WTC11 (cell line): ENCODE measurements around the gene EVL. TPM values are rescaled to one million over a fixed set of nuclear protein-coding genes. Genes with fewer than 3 reads are reported as not detected.

Experiments
- ATAC-seq: fragments of 200-7000 bp; cut with Tn5 transposase; 2 replicates; pipeline ENCODE4 v1.10.0; 2021; ENCODE audit warnings: mild to moderate bottlenecking, moderate library complexity
- CTCF ChIA-PET: fragments of 300-600 bp; sonication (Branson Sonifier 250); formaldehyde crosslinking; loops from one replicate; lab custom pipeline; 2021; ENCODE audit warnings: antibody characterized with exemption; lab: Charles Lee
- POLR2A ChIA-PET: fragments of 350-600 bp; sonication (Branson Sonifier 250); formaldehyde crosslinking; loops from one replicate; lab custom pipeline; 2021; ENCODE audit warnings: antibody characterized with exemption; lab: Charles Lee
- DNase-seq: peaks from one replicate; pipeline ENCODE4 v3.0.0; 2021; ENCODE audit warnings: low spot score
- H3K27ac Mint-ChIP-seq: 2 replicates; pipeline ENCODE4 v1.8.0; 2021; ENCODE audit warnings: mixed read lengths
- H3K27me3 Mint-ChIP-seq: 2 replicates; pipeline ENCODE4 v1.8.0; 2021; ENCODE audit warnings: low read depth, mild to moderate bottlenecking, moderate library complexity, mixed read lengths
- H3K36me3 Mint-ChIP-seq: 2 replicates; pipeline ENCODE4 v1.8.0; 2021; ENCODE audit warnings: mixed read lengths
- H3K4me1 Mint-ChIP-seq: 2 replicates; pipeline ENCODE4 v1.8.0; 2022; ENCODE audit warnings: mixed read lengths
- H3K4me3 Mint-ChIP-seq: 2 replicates; pipeline ENCODE4 v1.8.0; 2021; ENCODE audit warnings: mild to moderate bottlenecking, moderate library complexity, mixed read lengths
- H3K9me3 Mint-ChIP-seq: 2 replicates; pipeline ENCODE4 v1.8.0; 2021; ENCODE audit warnings: mixed read lengths
- ERG ChIP-seq: fragments of 250-450 bp; sonication (Bioruptor Pico); IDR thresholded peaks from 2 replicates; pipeline ENCODE4 v1.8.0; 2021; ENCODE audit warnings: mild to moderate bottlenecking
- ETV6 ChIP-seq: sonication (generic); formaldehyde crosslinking; IDR thresholded peaks from 2 replicates; pipeline ENCODE4 v1.8.1; 2022; ENCODE audit warnings: mild to moderate bottlenecking, missing genetic modification reagents
- FOXP1 ChIP-seq: sonication (generic); formaldehyde crosslinking; IDR thresholded peaks from 2 replicates; pipeline ENCODE4 v1.8.0; 2022; ENCODE audit warnings: missing genetic modification reagents, mild to moderate bottlenecking, moderate library complexity, borderline replicate concordance
- IRF1 ChIP-seq: sonication (generic); formaldehyde crosslinking; IDR thresholded peaks from 2 replicates; pipeline ENCODE4 v1.8.0; 2023; ENCODE audit warnings: missing genetic modification reagents
- IRF2 ChIP-seq: sonication (generic); formaldehyde crosslinking; IDR thresholded peaks from 2 replicates; pipeline ENCODE4 v1.8.0; 2022; ENCODE audit warnings: low read depth, missing genetic modification reagents, borderline replicate concordance
- MAX ChIP-seq: sonication (generic); formaldehyde crosslinking; IDR thresholded peaks from 2 replicates; pipeline ENCODE4 v1.8.0; 2022; ENCODE audit warnings: mild to moderate bottlenecking, missing genetic modification reagents
- MYBL2 ChIP-seq: sonication (generic); formaldehyde crosslinking; IDR thresholded peaks from 2 replicates; pipeline ENCODE4 v1.8.1; 2023; ENCODE audit warnings: mild to moderate bottlenecking, moderate library complexity, missing genetic modification reagents
- NFYB ChIP-seq: sonication (generic); formaldehyde crosslinking; conservative IDR thresholded peaks from 2 replicates; pipeline ENCODE4 v1.8.0; 2022; ENCODE audit warnings: low read depth, missing genetic modification reagents
- NR1H2 ChIP-seq: sonication (generic); formaldehyde crosslinking; IDR thresholded peaks from 2 replicates; pipeline ENCODE4 v1.9.0; 2021; ENCODE audit warnings: mild to moderate bottlenecking, moderate library complexity, missing genetic modification reagents
- NR2C2 ChIP-seq: sonication (generic); formaldehyde crosslinking; IDR thresholded peaks from 2 replicates; pipeline ENCODE4 v1.8.0; 2022; ENCODE audit warnings: mild to moderate bottlenecking, missing genetic modification reagents
- NR3C1 ChIP-seq: sonication (generic); formaldehyde crosslinking; conservative IDR thresholded peaks from 2 replicates; pipeline ENCODE4 v1.8.1; 2023; ENCODE audit warnings: low read depth, mild to moderate bottlenecking, missing genetic modification reagents
- PREB ChIP-seq: sonication (generic); formaldehyde crosslinking; IDR thresholded peaks from 2 replicates; pipeline ENCODE4 v1.8.1; 2022; ENCODE audit warnings: mild to moderate bottlenecking, missing genetic modification reagents, moderate library complexity, borderline replicate concordance
- ZBTB21 ChIP-seq: sonication (generic); formaldehyde crosslinking; IDR thresholded peaks from 2 replicates; pipeline ENCODE4 v1.8.1; 2023; ENCODE audit warnings: mild to moderate bottlenecking, missing genetic modification reagents, borderline replicate concordance
- ZNF232 ChIP-seq: sonication (generic); formaldehyde crosslinking; IDR thresholded peaks from 2 replicates; pipeline ENCODE4 v1.8.0; 2022; ENCODE audit warnings: mild to moderate bottlenecking, missing genetic modification reagents
- ZNF423 ChIP-seq: fragments of 250-450 bp; sonication (Bioruptor Pico); IDR thresholded peaks from 2 replicates; pipeline ENCODE4 v2.1.2; 2022; ENCODE audit warnings: mild to moderate bottlenecking, moderate library complexity
- total RNA-seq: library from RNA; stranded (reverse); gene quantifications from 3 replicates; pipeline ENCODE4 v1.2.3, GENCODE V29; 2021
- TF ChIP-seq, protein P1 (sequence below): sonication (generic); formaldehyde crosslinking; IDR thresholded peaks from 2 replicates; pipeline ENCODE4 v1.8.0; 2022; ENCODE audit warnings: mild to moderate bottlenecking, missing genetic modification reagents
- TF ChIP-seq, protein P2 (sequence below): sonication (generic); formaldehyde crosslinking; IDR thresholded peaks from 2 replicates; pipeline ENCODE4 v1.8.0; 2022; ENCODE audit warnings: missing genetic modification reagents
- TF ChIP-seq, protein P3 (sequence below): sonication (generic); formaldehyde crosslinking; IDR thresholded peaks from 2 replicates; pipeline ENCODE4 v1.8.1; 2023; ENCODE audit warnings: mild to moderate bottlenecking, missing genetic modification reagents, moderate library complexity
- TF ChIP-seq, protein P4 (sequence below): sonication (generic); formaldehyde crosslinking; IDR thresholded peaks from 2 replicates; pipeline ENCODE4 v1.8.1; 2023; ENCODE audit warnings: mild to moderate bottlenecking, missing genetic modification reagents

Gene EVL
- total RNA-seq, 1 experiment from 2014 or later = 60.8 TPM

- ChIA-PET POLR2A (no interaction called here), CTCF (interaction anchor here (0.7 to 9.5 kb wide), 5 partner anchors 7 to 137 kb away, joined by 3 to 136 read pairs (median 4); partner anchors contain the start of gene DEGS2)
- TF ChIP-seq, protein P1, sequence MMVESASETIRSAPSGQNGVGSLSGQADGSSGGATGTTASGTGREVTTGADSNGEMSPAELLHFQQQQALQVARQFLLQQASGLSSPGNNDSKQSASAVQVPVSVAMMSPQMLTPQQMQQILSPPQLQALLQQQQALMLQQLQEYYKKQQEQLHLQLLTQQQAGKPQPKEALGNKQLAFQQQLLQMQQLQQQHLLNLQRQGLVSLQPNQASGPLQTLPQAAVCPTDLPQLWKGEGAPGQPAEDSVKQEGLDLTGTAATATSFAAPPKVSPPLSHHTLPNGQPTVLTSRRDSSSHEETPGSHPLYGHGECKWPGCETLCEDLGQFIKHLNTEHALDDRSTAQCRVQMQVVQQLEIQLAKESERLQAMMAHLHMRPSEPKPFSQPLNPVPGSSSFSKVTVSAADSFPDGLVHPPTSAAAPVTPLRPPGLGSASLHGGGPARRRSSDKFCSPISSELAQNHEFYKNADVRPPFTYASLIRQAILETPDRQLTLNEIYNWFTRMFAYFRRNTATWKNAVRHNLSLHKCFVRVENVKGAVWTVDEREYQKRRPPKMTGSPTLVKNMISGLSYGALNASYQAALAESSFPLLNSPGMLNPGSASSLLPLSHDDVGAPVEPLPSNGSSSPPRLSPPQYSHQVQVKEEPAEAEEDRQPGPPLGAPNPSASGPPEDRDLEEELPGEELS (CRISPR knock-in tag) = no peak
- no peak for TF ChIP-seq FOXP1 (CRISPR knock-in tag)
- TF ChIP-seq MAX = no peak
- TF ChIP-seq, protein P2, sequence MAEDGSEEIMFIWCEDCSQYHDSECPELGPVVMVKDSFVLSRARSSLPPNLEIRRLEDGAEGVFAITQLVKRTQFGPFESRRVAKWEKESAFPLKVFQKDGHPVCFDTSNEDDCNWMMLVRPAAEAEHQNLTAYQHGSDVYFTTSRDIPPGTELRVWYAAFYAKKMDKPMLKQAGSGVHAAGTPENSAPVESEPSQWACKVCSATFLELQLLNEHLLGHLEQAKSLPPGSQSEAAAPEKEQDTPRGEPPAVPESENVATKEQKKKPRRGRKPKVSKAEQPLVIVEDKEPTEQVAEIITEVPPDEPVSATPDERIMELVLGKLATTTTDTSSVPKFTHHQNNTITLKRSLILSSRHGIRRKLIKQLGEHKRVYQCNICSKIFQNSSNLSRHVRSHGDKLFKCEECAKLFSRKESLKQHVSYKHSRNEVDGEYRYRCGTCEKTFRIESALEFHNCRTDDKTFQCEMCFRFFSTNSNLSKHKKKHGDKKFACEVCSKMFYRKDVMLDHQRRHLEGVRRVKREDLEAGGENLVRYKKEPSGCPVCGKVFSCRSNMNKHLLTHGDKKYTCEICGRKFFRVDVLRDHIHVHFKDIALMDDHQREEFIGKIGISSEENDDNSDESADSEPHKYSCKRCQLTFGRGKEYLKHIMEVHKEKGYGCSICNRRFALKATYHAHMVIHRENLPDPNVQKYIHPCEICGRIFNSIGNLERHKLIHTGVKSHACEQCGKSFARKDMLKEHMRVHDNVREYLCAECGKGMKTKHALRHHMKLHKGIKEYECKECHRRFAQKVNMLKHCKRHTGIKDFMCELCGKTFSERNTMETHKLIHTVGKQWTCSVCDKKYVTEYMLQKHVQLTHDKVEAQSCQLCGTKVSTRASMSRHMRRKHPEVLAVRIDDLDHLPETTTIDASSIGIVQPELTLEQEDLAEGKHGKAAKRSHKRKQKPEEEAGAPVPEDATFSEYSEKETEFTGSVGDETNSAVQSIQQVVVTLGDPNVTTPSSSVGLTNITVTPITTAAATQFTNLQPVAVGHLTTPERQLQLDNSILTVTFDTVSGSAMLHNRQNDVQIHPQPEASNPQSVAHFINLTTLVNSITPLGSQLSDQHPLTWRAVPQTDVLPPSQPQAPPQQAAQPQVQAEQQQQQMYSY = no peak
- TF ChIP-seq ZNF232 (CRISPR knock-in tag) = no peak
- Mint-ChIP-seq H3K4me3 (no peak overlapping the region), H3K36me3 (no peaks in the 10 kb centered on the region), H3K27ac (no peak overlapping the region), H3K27me3 (no peaks in the 10 kb centered on the region), H3K9me3 (no peaks in the 10 kb centered on the region), H3K4me1 (no peaks in the 10 kb centered on the region)
- no peak for ATAC-seq
- DNase-seq = no peak
These were observed 81.4 kb downstream of the EVL start for GRCh38 chr14:100146531-100147091.

DNA sequence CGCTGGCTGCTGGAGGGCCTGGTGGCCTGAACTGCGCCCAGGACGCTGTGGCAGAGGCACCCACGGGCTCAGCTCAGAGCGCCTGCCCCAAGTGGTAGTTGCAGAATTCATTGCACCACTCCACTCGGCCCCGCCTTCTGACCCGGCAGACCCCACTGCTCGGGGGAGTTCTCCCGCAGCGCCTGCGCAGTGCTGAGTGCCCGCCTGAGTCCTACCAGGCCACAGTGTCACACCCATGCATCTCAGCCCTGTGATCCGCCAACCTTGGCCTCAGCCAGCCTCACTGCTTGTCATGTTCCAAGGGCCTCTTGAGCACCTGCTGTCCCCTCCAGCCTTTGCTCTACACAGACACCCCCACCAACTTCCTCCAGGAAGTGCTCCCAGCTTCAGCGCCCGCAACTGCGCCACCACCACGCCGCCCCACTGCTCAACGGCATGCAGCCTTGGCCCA is 82.0 kb downstream of the EVL start:
- no peaks in the 10 kb centered on the region for H3K36me3 Mint-ChIP-seq
- POLR2A ChIA-PET = no interaction called here
- no peaks in the 10 kb centered on the region for H3K4me1 Mint-ChIP-seq
- ATAC-seq = no peak
- no peak overlapping the region for H3K27ac Mint-ChIP-seq
- no peaks in the 10 kb centered on the region for H3K9me3 Mint-ChIP-seq
- CTCF ChIA-PET = interaction anchor here (0.8 to 9.5 kb wide), 4 partner anchors 6 to 46 kb away, joined by 3 to 136 read pairs (median 6); partner anchors contain the start of gene DEGS2
- no peak for DNase-seq
- no peak overlapping the region for H3K4me3 Mint-ChIP-seq
- no peaks in the 10 kb centered on the region for H3K27me3 Mint-ChIP-seq
- TF ChIP-seq IRF2 (CRISPR knock-in tag) = no peak

GRCh38 chr14:100147691-100148464 is 82.7 kb downstream of the EVL start:
- H3K4me1 Mint-ChIP-seq = no peaks in the 10 kb centered on the region
- no peak for TF ChIP-seq MYBL2 (CRISPR knock-in tag)
- no peak for TF ChIP-seq ZNF423 (CRISPR knock-in tag)
- no peak for TF ChIP-seq ZBTB21 (CRISPR knock-in tag)
- no peak for TF ChIP-seq NFYB
- TF ChIP-seq PREB (CRISPR knock-in tag) = no peak
- TF ChIP-seq ERG (CRISPR knock-in tag) = no peak
- TF ChIP-seq ETV6 (CRISPR knock-in tag) = no peak
- no peak for TF ChIP-seq NR2C2
- TF ChIP-seq IRF1 = no peak
- TF ChIP-seq, protein P3, sequence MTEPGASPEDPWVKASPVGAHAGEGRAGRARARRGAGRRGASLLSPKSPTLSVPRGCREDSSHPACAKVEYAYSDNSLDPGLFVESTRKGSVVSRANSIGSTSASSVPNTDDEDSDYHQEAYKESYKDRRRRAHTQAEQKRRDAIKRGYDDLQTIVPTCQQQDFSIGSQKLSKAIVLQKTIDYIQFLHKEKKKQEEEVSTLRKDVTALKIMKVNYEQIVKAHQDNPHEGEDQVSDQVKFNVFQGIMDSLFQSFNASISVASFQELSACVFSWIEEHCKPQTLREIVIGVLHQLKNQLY (CRISPR knock-in tag) = no peak
- TF ChIP-seq NR3C1 = no peak
- TF ChIP-seq, protein P4, sequence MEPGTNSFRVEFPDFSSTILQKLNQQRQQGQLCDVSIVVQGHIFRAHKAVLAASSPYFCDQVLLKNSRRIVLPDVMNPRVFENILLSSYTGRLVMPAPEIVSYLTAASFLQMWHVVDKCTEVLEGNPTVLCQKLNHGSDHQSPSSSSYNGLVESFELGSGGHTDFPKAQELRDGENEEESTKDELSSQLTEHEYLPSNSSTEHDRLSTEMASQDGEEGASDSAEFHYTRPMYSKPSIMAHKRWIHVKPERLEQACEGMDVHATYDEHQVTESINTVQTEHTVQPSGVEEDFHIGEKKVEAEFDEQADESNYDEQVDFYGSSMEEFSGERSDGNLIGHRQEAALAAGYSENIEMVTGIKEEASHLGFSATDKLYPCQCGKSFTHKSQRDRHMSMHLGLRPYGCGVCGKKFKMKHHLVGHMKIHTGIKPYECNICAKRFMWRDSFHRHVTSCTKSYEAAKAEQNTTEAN (CRISPR knock-in tag) = no peak
- TF ChIP-seq NR1H2 (CRISPR knock-in tag) = no peak

More at GRCh38 chr14:100147691-100148464, 82.7 kb downstream of the EVL start:
- no peak overlapping the region for H3K4me3 Mint-ChIP-seq
- DNase-seq = no peak
- no peak overlapping the region; the same call in 1 of the 2 replicates for H3K27ac Mint-ChIP-seq
- no peak for ATAC-seq
- CTCF ChIA-PET = interaction anchor here (1.8 kb wide), 1 partner anchor 12 kb away, joined by 4 read pairs; the partner anchor contains the start of gene DEGS2
- no peaks in the 10 kb centered on the region for H3K9me3 Mint-ChIP-seq
- H3K27me3 Mint-ChIP-seq = no peaks in the 10 kb centered on the region
- no peaks in the 10 kb centered on the region for H3K36me3 Mint-ChIP-seq
- POLR2A ChIA-PET = no interaction called here
